ENCODE measurements around the gene OXSR1. TPM values are rescaled to one million over a fixed set of nuclear protein-coding genes. Genes with fewer than 3 reads are reported as not detected.

OXSR1 gene
- total RNA-seq, 1 donor from 2014 or later = 22.9 TPM

- no peak for TF ChIP-seq CTCF (IDR thresholded peaks at IDR 0.05; ENCODE audit: borderline replicate concordance)
- H3K27me3 ChIP-seq (ENCODE audit: low read depth) = no peaks in the 10 kb centered on the region
- no peaks in the 10 kb centered on the region for H3K9me3 ChIP-seq (replicated peaks)
- peak within 1 kb of the TSS; percentile 91 for H3K4me3 ChIP-seq
- DNase-seq = peak; percentile 100
- peak within 1 kb of the TSS; percentile 98 for H3K27ac ChIP-seq (replicated peaks)
- H3K4me1 ChIP-seq = peaks cover 79% of the 10 kb centered on the region
- intact Hi-C loops (cut with micrococcal nuclease) = no loop called here
- peaks cover 51% of the 10 kb centered on the region for H3K36me3 ChIP-seq
These were observed 28.3 kb upstream of the OXSR1 start, which contains the start of gene ACAA1 for GRCh38 chr3:38136777-38137614. Gene ACAA1, minus strand, starts transcription at chr3:38137127. Its CDS starts 92 bp downstream, at chr3:38137035.

GRCh38 chr3:38137615-38138348 is 27.6 kb upstream of the OXSR1 start:
- Histone ChIP-seq H3K27me3 (ENCODE audit: low read depth) (no peaks in the 10 kb centered on the region), H3K4me1 (peaks cover 71% of the 10 kb centered on the region), H3K27ac (replicated peaks) (peak overlapping the region; percentile 98), H3K36me3 (peaks cover 45% of the 10 kb centered on the region), H3K4me3 (peak overlapping the region; percentile 91), H3K9me3 (replicated peaks) (no peaks in the 10 kb centered on the region)
- intact Hi-C loops (cut with micrococcal nuclease) = no loop called here
- no peak for TF ChIP-seq CTCF (IDR thresholded peaks at IDR 0.05; ENCODE audit: borderline replicate concordance)
- DNase-seq = no peak

- Histone ChIP-seq H3K27ac (replicated peaks) (peak within 1 kb of the TSS; percentile 98), H3K4me3 (peak within 1 kb of the TSS; percentile 91), H3K9me3 (replicated peaks) (no peaks in the 10 kb centered on the region), H3K36me3 (peaks cover 38% of the 10 kb centered on the region), H3K27me3 (ENCODE audit: low read depth) (no peaks in the 10 kb centered on the region), H3K4me1 (peaks cover 63% of the 10 kb centered on the region)
- intact Hi-C loops (cut with micrococcal nuclease) = no loop called here
- DNase-seq = peak; percentile 88
- TF ChIP-seq CTCF (IDR thresholded peaks at IDR 0.05; ENCODE audit: borderline replicate concordance) = no peak
These were observed 26.8 kb upstream of the OXSR1 start, which contains the start of gene MYD88 for GRCh38 chr3:38138349-38139190. Gene MYD88, plus strand, starts transcription at chr3:38138661. Its CDS starts 40 bp downstream, at chr3:38138701.

GRCh38 chr3:38139191-38139590 is 26.1 kb upstream of the OXSR1 start:
- Histone ChIP-seq H3K36me3 (peaks cover 32% of the 10 kb centered on the region), H3K27me3 (ENCODE audit: low read depth) (no peaks in the 10 kb centered on the region), H3K4me3 (peak overlapping the region; percentile 91), H3K27ac (replicated peaks) (peak overlapping the region; percentile 98), H3K4me1 (peaks cover 57% of the 10 kb centered on the region), H3K9me3 (replicated peaks) (no peaks in the 10 kb centered on the region)
- no peak for TF ChIP-seq CTCF (IDR thresholded peaks at IDR 0.05; ENCODE audit: borderline replicate concordance)
- intact Hi-C loops (cut with micrococcal nuclease) = no loop called here
- DNase-seq = no peak

GRCh38 chr3:38139652-38140051 is 25.7 kb upstream of the OXSR1 start:
- intact Hi-C loops (cut with micrococcal nuclease) = no loop called here
- DNase-seq = no peak
- Histone ChIP-seq H3K4me1 (peaks cover 53% of the 10 kb centered on the region), H3K27me3 (ENCODE audit: low read depth) (no peaks in the 10 kb centered on the region), H3K27ac (replicated peaks) (no peak overlapping the region), H3K4me3 (peak overlapping the region; percentile 91), H3K36me3 (peaks cover 28% of the 10 kb centered on the region), H3K9me3 (replicated peaks) (no peaks in the 10 kb centered on the region)
- TF ChIP-seq CTCF (IDR thresholded peaks at IDR 0.05; ENCODE audit: borderline replicate concordance) = no peak
